Stomach (tissue), 4 donors: ENCODE results near the gene RASSF4.

Source experiments
- EP300 ChIP-seq: sonication (generic); formaldehyde crosslinking; IDR thresholded peaks from one replicate; pipeline ENCODE4 v1.6.1; 2017; ENCODE audit warnings: antibody characterized with exemption
- POLR2A ChIP-seq, 4 donors: fragments of 450-650 bp; IDR thresholded peaks; one replicate each; pipeline ENCODE4 v1.6.1; 2016; ENCODE audit warnings: antibody characterized with exemption in 4 of 4, control low read depth in 2 of 4, mild to moderate bottlenecking in 1 of 4, moderate library complexity in 1 of 4
- POLR2AphosphoS5 ChIP-seq, 3 donors: sonication (generic); formaldehyde crosslinking; IDR thresholded peaks; one replicate each; pipeline ENCODE4 v1.6.1; 2016; ENCODE audit warnings: antibody characterized with exemption in 3 of 3
- TF ChIP-seq, protein P1 (sequence below), 7 experiments: fragments of 450-650 bp in 4 of 7; fragments of 200-600 bp in 3 of 7; sonication (generic) in 3 of 7; IDR thresholded peaks; one replicate each; pipeline ENCODE4 v1.5.1; 2016 to 2019; ENCODE audit warnings: antibody characterized with exemption in 7 of 7, control low read depth in 2 of 7, mild to moderate bottlenecking in 1 of 7

DNA sequence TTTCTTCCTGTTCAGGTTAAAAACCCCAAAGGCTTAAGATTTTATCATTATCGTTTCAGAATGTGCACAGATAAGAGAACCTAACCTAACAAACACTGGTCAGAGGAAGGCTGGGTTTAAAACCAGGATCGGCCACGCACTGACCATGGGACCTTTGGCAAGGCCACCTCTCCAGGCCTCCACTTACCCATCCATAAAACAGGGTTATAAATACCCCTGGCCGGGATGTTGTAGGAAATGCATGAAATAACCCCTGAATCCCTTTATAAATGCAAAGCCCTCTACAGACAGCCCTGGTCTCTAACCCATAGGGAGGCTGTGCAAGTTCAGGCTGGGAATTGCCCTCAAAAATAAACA lies 18.6 kb downstream of the RASSF4 start:
- TF ChIP-seq, protein P1, sequence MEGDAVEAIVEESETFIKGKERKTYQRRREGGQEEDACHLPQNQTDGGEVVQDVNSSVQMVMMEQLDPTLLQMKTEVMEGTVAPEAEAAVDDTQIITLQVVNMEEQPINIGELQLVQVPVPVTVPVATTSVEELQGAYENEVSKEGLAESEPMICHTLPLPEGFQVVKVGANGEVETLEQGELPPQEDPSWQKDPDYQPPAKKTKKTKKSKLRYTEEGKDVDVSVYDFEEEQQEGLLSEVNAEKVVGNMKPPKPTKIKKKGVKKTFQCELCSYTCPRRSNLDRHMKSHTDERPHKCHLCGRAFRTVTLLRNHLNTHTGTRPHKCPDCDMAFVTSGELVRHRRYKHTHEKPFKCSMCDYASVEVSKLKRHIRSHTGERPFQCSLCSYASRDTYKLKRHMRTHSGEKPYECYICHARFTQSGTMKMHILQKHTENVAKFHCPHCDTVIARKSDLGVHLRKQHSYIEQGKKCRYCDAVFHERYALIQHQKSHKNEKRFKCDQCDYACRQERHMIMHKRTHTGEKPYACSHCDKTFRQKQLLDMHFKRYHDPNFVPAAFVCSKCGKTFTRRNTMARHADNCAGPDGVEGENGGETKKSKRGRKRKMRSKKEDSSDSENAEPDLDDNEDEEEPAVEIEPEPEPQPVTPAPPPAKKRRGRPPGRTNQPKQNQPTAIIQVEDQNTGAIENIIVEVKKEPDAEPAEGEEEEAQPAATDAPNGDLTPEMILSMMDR (IDR thresholded peaks at IDR 0.05): no peak
- TF ChIP-seq POLR2AphosphoS5 (IDR thresholded peaks at IDR 0.05) (no peak), POLR2A (IDR thresholded peaks at IDR 0.05) (no peak), EP300 (no peak)
